COLO668 (cell line): Measurements from ENCODE around the gene ODF2.
"Not testable (repeated sequence)": the region's sequence is repeated elsewhere in the genome, so short reads cannot be mapped to it uniquely, and the experiment has no call there.

ENCODE experiments used
- DNase-seq: peaks from one replicate; lab custom pipeline; 2025; ENCODE audit not compliant: unreplicated experiment; lab: John Stamatoyannopoulos, UW

ODF2 gene

DNA sequence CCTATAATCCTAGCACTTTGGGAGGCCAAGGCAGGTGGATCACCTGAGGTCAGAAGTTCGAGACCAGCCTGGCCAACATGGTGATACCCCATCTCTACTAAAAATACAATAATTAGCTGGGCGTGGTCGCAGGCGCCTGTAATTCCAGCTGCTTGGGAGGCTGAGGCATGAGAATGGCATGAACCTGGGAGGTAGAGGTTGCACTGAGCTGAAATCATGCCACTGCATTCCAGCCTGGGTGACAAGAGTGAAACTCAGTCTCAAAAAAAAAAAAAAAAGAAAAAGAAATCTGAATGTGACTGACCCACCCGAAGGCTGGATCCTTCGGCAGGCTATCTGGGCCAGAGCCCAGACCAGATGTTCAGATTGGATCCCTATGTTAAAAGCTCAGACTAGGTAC is 32.5 kb upstream of the ODF2 start:
- not testable (repeated sequence) for DNase-seq

DNA sequence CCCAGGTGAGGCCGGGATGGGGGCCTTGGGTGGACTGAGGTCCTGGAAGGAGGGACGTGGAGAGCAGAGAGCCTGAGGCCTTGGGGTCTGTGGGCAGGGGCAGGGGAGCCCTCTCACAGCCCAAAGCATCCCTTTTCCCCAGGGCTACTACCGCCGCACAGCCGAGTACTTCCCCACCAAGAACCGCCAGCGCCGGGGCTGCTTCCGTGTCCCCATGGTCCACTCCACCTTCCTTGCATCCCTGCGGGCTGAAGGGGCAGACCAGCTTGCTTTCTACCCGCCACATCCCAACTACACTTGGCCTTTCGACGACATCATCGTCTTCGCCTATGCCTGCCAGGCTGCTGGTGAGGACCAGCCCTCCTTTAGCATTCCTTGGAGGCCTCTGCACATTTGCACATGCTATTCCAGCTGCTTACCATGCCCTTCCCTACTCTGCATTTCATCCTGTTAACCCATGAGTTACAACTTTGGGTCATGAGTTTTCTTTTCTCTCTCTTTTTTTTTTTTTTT is 31.5 kb upstream of the ODF2 start:
- DNase-seq, result no peak

DNA sequence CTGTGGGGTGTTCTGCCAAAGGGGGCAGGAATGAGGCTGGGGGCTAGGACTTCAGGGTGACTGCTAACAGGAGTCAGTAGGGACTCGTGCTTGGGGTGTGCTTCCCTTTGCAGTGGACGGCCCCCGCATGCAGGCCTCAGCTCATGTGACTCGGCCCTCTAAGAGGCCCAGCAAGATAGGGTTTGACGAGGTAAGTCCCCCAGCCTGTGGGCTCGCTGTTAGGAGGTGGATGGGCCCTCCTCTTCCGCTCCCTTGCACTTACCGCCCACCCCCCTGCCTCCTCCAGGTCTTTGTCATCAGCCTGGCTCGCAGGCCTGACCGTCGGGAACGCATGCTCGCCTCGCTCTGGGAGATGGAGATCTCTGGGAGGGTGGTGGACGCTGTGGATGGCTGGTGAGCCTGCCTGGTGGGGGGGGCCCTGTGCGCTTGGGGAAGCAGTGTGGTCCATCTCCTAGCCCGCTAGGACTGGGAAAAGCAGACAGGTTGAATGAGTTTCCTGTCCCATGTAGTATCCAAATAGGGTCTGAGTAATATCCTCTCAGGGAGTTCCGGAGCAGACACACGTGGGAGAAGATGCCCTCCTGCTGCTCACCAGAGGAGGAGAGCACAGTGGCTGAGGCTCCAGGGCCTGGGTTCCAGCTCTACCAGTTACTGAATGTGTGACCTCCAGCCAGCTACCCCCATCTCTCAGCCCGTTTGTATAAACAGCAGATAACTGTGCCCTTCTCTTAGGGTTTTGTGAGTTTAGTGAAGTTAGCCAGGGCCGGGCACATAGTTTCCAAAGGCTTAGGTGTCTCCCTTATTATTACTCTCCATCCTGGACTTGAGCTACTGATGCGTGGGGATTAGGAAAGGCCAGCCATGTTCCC is 26.9 kb upstream of the ODF2 start:
- DNase-seq, result no peak

DNA sequence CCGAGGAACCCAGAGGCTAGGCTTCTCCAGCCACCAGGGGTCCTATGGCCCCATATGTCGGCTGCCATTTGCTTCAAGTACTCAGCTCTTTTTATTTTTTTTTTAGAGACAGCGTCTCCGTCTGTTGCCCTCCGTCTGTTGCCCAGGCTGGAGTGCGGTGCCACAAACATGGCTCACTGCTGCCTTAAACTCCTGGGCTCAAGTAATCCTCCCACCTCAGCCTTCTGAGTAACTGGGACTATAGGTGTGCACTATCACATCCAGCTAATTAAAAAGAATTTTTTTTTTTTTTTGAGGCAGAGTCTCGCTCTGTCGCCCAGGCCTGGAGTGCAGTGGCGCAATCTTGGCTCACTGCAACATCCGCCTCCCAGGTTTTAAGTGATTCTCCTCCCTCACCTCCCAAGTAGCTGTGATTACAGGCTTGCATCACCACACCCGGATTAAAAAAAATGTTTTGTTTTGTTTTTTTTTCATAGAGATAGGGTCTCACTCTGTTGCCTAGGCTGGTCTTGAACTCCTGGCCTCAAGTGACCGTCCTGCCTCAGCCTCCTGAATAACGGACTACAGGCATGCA is 26.2 kb upstream of the ODF2 start:
- DNase-seq, result no peak

DNA sequence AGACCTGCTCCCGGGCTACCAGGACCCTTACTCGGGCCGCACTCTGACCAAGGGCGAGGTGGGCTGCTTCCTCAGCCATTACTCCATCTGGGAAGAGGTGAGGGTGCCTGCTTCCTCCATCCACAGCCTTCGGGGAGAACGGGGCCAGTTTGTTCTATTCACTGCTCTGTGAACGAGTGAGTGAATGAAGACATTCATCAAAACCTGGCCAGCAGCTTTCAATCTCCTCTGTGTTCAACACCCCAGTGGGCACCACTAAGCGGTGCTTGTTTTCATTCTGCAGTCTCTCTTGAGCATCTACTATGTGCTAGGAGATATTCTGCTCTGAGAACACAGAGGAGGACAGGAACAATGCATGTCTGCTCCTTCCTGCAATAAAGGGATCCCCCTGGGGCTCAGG is 24.6 kb upstream of the ODF2 start:
- no peak for DNase-seq

DNA sequence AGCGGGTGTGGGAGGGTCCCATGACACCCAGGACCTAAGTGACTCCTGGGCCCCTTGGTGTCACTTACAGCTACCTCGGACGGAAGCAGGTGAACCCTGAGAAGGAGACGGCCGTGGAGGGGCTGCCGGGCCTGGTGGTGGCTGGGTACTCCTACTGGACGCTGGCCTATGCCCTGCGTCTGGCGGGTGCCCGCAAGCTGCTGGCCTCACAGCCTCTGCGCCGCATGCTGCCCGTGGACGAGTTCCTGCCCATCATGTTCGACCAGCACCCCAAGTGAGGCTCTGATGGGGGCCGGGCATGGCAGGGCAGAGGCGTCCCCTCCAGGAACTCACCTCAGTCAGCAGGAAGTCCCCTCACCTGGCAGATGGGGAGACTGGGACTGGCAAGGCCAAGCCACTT is 21.5 kb upstream of the ODF2 start:
- DNase-seq, result no peak

DNA sequence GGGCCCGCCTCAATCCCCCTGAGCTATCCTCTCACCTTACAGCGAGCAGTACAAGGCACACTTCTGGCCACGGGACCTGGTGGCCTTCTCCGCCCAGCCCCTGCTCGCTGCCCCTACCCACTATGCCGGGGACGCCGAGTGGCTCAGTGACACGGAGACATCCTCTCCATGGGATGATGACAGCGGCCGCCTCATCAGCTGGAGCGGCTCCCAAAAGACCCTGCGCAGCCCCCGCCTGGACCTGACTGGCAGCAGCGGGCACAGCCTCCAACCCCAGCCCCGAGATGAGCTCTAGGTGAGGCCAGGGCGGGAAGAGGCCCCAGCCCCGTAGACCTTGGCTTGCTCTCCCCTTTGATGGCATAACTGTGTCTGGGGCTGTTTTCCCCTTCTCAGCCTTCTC is 20.2 kb upstream of the ODF2 start:
- DNase-seq, result no peak

DNA sequence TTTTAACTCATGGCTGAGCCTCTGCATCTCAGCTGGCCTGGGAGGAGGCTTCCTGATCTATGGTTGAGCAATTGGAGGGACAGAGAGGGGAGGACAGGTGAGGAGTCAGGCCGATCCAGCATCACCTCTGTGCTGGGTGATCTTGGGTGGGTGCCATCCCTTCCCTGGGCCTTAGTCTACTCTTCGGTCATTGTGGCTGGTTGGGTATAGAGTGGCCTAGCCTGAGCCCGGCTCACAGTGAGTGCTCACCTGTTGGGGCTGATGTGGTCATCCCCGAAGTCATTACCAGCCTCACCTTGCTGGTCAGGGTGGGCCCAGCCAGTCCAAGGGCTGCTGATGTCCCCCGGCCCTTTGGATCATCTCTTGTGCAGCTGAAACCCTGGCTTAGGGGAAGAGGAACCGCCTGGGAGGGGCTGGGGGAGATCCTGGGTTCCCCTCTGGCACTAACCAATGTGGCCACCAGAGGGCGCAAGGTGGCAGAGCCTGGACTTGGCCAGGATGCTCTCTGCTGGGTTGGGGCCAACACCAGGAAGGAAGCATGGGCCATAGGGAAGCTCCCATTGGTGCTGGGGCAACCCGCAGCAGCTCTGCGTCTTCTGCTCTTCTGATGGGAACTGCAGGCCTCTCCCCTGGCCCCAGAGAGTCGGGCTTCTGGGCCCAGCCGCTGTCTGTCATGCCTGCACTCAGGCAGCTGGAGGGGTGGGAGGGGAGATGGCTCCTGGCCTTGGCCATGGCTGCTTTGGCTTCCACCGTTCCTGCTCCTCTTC is 17.3 kb upstream of the ODF2 start:
- DNase-seq, result peak; percentile 79

DNA sequence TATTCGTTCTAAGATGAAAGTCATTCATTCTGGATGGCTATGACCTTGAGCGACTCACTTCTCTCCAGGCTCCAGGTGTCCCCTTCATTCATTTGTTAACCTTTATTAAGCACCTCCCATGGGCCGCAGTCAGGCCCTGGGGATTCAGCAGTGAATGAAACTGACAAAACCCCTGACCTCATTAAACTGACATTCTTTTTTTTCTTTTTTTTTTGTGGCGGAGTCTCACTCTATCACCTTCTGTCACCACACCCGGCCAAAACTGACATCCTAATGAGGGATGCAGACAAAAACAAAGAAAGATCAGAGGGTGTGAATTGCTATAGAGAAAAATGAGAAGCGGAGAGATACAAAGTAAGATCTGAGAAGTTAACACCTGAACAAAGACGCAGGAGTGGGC is 16.5 kb upstream of the ODF2 start:
- no peak for DNase-seq

DNA sequence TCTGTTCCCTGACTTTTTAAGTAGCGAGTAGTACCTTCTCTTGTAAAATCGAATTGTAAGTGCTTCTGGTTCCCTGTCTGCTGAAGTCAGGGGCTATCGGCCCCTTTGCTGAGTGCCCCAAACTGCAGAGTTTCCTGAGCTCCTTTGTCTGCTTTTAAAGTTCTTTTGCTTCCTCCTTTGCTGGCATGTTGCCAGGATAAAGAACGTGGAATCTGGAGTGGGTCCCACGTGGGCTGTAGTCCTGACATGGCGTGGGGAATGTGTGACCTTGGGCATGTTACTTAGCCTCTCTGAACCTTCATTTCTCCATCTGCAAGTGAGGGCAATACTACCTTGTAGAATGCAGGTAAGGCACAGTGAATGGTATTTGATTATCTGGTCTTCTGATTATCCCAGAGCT is 13.7 kb upstream of the ODF2 start:
- no peak for DNase-seq

DNA sequence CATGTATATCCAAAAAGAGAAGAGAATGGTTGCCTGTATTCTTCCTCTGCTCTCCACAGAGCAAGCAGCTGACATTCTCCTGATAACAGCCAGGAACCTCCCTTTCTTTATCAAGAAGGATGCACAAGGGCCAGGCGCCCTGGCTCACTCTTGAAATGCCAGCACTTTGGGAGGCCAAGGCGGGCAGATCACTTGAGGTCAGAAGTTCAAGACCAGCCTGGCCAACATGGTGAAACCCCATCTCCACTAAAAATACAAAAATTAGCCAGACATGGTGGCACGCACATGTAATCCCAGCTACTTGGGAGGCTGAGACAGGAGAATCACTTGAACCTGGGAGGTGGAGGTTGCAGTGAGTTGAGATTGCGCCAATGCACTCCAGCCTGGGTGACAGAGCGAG is 9.3 kb upstream of the ODF2 start:
- DNase-seq, result not testable (repeated sequence)

DNA sequence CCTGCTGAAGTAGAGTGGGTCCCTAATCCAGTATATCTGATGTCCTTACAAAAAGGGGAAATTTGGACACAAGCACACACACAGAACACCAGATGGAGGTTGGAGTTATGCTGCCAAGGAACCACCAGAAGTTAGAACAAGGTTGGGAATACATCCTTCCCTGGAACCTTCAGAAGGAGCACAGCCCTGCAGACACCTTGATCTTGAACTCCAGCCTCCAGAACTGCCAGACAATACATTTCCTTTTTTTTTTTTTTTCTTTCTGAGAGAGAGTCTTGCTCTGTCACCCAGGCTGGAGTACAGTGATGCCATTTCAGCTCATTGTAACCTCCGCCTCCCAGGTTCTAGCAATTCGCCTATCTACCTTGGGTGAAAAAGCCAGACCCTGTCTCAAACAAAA is 7.1 kb upstream of the ODF2 start:
- DNase-seq, result no peak

DNA sequence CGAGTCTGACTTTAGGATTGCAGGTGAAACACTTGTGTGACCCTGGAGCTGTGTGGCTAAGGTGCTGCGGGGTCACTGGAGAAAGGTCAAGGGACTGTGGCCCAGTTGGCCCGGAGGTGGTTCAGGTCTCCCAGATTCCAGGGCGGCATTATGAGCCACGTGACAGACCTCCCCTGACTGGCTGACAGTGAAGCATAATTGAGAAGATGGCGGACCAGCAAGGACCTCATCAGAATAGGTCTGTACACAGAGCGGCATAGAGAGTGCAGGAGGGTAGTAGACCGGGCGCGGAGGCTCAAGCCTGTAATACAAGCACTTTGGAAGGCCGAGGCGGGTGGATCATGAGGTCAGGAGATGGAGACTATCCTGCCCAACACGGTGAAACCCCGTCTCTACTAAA is 815 bp upstream of the ODF2 start:
- DNase-seq, result no peak

DNA sequence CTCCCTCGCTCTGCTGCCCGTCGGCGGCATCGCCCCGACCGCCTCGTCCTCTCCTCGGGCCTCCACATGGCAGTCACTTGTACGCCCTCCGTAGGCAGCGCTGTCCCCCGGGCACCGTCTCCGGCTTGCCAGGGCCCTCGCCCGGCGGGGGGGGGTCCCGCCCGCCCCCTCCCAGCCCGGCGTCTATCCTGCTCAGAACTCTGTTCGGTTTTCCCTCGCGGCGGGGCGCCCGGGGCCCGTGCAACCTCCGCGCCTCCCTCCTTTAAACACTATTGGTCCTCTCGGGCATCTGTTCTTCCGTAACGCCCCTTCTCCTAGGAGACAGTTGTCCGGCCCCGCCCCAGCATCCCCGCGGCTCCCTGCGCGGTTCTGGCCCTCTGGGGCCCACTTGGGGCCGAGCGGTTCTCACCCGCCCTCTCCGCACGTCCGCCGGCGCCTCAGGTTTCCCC is 831 bp downstream of the ODF2 start:
- DNase-seq, result peak; percentile 63

DNA sequence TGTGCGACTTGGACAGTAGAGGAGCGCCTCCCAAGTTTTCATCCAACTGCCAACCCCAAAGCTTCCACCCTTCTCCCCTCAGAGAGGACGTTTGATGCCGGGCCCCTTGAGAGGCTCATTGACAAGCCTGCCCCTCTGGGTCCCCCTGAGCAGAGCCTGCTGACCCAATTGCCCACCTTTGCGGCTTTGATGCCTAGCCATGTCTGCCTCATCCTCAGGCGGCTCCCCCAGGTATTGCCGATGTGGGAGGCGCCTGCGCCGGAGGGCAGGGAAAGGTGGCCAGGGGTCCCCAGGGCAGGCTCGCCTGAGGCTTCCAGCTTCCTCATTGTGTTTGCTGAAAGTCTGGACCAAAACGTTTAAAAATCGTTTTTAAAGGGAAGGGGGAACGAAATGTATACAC is 1.4 kb downstream of the ODF2 start:
- DNase-seq, result no peak

DNA sequence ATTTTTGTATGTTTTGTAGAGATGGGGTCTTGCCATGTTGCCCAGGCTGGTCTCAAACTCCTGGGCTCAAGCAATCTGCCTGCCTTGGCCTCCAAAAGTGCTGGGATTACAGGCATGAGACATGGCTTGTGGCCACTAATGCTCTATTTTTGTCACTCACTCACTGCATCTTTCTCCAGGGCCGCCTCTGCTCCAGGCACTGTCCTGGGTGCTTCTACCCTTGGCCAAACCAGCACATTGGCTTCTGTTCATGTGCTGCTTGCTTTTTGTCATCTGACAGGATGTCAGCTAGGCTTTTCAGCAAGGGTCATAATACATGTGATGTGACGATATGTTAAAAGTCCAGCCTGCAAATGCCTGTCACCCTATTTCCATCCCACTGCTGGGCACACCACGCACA is 3.2 kb downstream of the ODF2 start:
- no peak for DNase-seq

DNA sequence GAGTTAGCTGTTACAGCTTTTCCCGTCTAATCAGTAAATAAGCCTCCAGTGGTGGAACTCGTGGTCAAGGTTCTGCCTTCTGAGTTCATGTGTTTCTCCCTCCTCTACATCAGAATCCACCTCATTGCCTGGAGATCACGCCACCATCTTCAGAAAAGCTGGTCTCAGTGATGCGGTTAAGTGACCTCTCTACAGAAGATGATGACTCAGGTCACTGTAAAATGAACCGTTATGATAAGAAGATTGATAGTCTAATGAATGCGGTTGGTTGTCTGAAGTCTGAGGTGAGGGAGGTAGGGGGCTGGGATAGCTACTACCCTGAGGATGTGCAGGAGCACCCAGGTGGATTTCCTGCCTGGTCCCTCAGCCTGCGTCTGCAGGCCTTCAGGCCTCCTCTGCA is 13.3 kb downstream of the ODF2 start:
- no peak for DNase-seq

DNA sequence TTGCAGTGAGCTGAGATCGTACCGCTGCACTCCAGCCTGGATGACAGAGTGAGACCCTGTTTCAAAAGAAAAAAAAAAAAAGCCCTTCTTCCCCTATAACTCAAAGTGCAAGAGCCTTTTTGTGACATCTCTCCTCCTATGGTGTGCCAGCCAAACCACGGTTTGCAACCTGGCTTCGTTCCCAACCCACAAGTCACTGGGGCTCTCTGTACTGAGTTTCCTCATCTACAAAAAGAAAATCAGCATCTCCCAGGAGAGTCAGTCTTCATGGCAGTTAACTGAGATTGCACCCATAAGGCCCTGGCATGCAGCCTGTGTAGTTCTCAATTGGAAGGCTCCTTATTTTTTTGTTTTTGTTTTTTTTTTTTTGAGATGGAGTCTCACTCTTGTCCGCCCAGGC is 14.8 kb downstream of the ODF2 start:
- no peak for DNase-seq

DNA sequence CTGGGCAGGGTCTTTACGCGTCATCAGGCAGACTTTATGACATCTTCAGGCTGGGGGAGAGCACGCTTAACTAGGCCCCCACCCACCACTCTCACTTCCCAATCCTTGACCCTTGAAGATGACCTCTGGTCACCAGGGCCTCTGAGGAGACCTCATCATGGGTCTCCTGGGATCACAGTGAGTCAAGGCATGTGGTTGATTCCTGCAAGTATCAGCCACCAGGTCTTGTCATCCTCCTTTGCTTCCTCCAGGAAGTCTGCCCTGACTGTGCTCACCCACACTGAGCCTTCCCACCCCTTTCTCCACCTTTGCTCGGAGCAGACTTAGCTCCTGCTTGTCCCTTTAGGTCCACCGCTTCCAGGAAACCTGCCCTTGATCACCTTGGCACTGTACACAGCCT is 17.3 kb downstream of the ODF2 start:
- DNase-seq, result no peak

DNA sequence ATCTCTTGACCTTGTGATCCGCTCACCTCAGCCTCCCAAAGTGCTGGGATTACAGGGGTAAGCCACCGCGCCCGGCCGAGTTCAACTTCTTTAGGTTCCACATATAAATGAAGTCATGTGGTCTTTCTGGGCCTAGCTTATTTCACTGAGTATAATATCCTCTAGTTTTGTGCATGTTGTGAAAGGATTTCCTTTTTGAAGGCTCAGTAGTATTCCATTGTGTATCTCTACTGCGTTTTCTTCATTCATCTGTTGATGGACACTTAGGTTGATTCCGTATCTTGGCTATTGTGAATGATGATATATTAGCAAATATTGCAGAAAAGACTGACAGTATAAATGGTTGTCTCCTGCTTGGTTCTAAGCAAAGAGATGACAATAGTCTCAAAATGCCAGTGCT is 20.1 kb downstream of the ODF2 start:
- no peak for DNase-seq

DNA sequence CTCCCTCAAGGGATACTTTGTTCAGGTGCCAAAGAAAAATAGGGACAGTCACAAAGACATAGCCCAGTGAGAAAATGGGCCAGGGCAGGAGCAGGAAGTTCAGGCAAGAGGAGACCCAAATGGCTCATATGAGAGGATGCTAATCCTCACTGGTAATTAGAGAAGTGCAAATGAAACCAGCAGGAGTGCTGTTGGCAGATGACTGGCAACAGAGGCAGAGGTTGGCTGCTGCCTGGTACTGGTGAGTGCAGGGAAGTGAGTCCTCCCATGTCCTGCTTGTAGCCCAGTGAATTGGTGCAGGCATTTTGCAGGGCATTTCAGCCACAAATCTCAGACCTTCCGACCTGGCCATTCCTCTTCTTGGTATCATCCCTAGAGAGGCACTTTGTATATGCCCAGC is 23.5 kb downstream of the ODF2 start:
- DNase-seq, result no peak

DNA sequence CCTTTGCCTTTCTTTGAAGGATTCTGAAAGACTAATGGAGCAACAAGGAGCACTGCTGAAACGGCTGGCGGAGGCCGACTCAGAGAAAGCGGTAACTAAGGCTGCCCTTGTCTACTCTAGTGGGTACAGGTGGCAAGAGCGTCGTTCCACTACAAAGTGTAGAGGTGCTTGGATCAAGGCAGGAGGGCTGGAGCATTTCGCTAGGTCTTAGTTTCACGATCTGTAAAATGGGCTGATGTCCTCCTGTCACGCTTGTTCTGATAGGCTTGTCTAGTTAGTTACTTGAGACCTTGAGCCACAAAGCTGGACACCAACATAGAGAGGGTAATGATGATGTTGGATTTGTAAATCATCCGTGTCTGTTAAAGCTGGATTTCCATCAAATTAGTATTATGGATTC is 25.8 kb downstream of the ODF2 start:
- no peak for DNase-seq
